AG09309 (cell line): Measurements from ENCODE around the gene EFCAB10.
A peak's percentile ranks its signal among the peaks of the same experiment; 100 is the strongest.
"Not testable (repeated sequence)": the region's sequence is repeated elsewhere in the genome, so short reads cannot be mapped to it uniquely, and the experiment has no call there.

ENCODE experiments used
- DNase-seq: peaks from one replicate; pipeline ENCODE4 v3.0.0-alpha.2; 2010; ENCODE audit warnings: low read depth
- H3K4me3 ChIP-seq: 2 replicates; pipeline ENCODE4 v1.5.1; 2011; ENCODE audit warnings: mild to moderate bottlenecking, low read depth, low read length, moderate library complexity; ENCODE audit not compliant: control insufficient read depth
- CTCF ChIP-seq: IDR thresholded peaks from 2 replicates; pipeline ENCODE4 v1.5.1; 2011; ENCODE audit warnings: mild to moderate bottlenecking, low read depth, low read length, inconsistent platforms; ENCODE audit not compliant: insufficient read depth, control insufficient read depth; ENCODE audit errors: missing control alignments

The EFCAB10 gene

GRCh38 chr7:105532709-105533460 is 48.4 kb downstream of the EFCAB10 start:
- no peak for TF ChIP-seq CTCF
- no peak for DNase-seq
- peak overlapping the region; percentile 84 for H3K4me3 ChIP-seq

GRCh38 chr7:105531792-105532671 is 49.3 kb downstream of the EFCAB10 start, which contains the start of gene RINT1:
Gene RINT1, plus strand, starts transcription at chr7:105532201. Its CDS starts 115 bp downstream, at chr7:105532316.
- peak within 1 kb of the TSS; percentile 84 for H3K4me3 ChIP-seq
- TF ChIP-seq CTCF, result peak; percentile 89
- peak; percentile 66 for DNase-seq

- H3K4me3 ChIP-seq, result no peak overlapping the region
- no peak for DNase-seq
- TF ChIP-seq CTCF, result no peak
Observed at GRCh38 chr7:105530546-105530945, 50.7 kb downstream of the EFCAB10 start.

- no peak for TF ChIP-seq CTCF
- DNase-seq, result no peak
- no peak overlapping the region for H3K4me3 ChIP-seq
Observed at GRCh38 chr7:105530126-105530525, 51.2 kb downstream of the EFCAB10 start.

GRCh38 chr7:105527737-105528136 is 53.6 kb downstream of the EFCAB10 start:
- not testable (repeated sequence) for DNase-seq, H3K4me3 ChIP-seq

GRCh38 chr7:105524840-105525239 is 56.5 kb downstream of the EFCAB10 start:
- TF ChIP-seq CTCF, result no peak
- no peak for DNase-seq
- H3K4me3 ChIP-seq, result no peak overlapping the region

- H3K4me3 ChIP-seq, DNase-seq: not testable (repeated sequence)
Observed at GRCh38 chr7:105524423-105524822, 56.9 kb downstream of the EFCAB10 start.
